Endothelial cell of umbilical vein (primary cell): ENCODE results near the gene PLSCR1. TPM values are rescaled to one million over a fixed set of nuclear protein-coding genes. Genes with fewer than 3 reads are reported as not detected.

Experiments used
- BruUV-seq: library from RNA; stranded (reverse); fragments of 400-500 nt; replicated peaks from 2 replicates; lab custom pipeline; 2021; lab: Mats Ljungman, UMichigan
- CTCF ChIA-PET: fragments of 300-600, 350-600 bp; sonication (Branson Sonifier 250); formaldehyde crosslinking; loops from one replicate; lab custom pipeline; 2021; ENCODE audit warnings: antibody characterized with exemption, inconsistent platforms; lab: Charles Lee
- POLR2A ChIA-PET: fragments of 300-600, 350-600 bp; sonication (Branson Sonifier 250); formaldehyde crosslinking; loops from one replicate; lab custom pipeline; 2021; ENCODE audit warnings: antibody characterized with exemption, inconsistent platforms; lab: Charles Lee
- DNase-seq: peaks from one replicate; pipeline ENCODE4 v3.0.0-alpha.2; 2011; ENCODE audit warnings: low read depth, low spot score
- FAIRE-seq: peaks from 2 replicates; lab custom pipeline; 2011; peaks lifted over from hg19 to GRCh38; lab: Jason Lieb, UNC
- H2AFZ ChIP-seq: 2 replicates; pipeline ENCODE4 v1.6.0; 2012; ENCODE audit warnings: low read depth, low read length, control low read depth, inconsistent platforms
- H3K27ac ChIP-seq: 2 replicates; pipeline ENCODE4 v1.5.1; 2011; ENCODE audit warnings: low read depth, mild to moderate bottlenecking, control low read depth, low read length, moderate library complexity; ENCODE audit not compliant: insufficient read depth
- H3K27me3 ChIP-seq, 2 experiments: 2 replicates each; pipeline versions ENCODE4 v1.6.0 to v1.6.1; 2011; ENCODE audit warnings: low read length in 2 of 2, mixed read lengths in 1 of 2; ENCODE audit not compliant: control insufficient read depth in 2 of 2, insufficient read depth in 2 of 2
- H3K36me3 ChIP-seq, 2 experiments: 2 replicates in 1 of 2; 3 replicates in 1 of 2; pipeline ENCODE4 v1.5.1; 2011; ENCODE audit warnings: low read length in 2 of 2, mild to moderate bottlenecking in 1 of 2, moderate library complexity in 1 of 2; ENCODE audit not compliant: control insufficient read depth in 2 of 2, insufficient read depth in 2 of 2; ENCODE audit errors: extremely low read depth in 1 of 2
- H3K4me1 ChIP-seq: 3 replicates; pipeline ENCODE4 v1.5.1; 2011; ENCODE audit warnings: mild to moderate bottlenecking, low read length; ENCODE audit not compliant: control insufficient read depth, insufficient read depth; ENCODE audit errors: extremely low read depth
- H3K4me2 ChIP-seq: 2 replicates; pipeline ENCODE4 v1.6.1; 2011; ENCODE audit warnings: low read length, control low read depth, mixed read lengths; ENCODE audit not compliant: insufficient read depth
- H3K4me3 ChIP-seq, 3 experiments: fragments of 200-600 bp in 1 of 3; sonication (generic), shearing (Covaris generic) in 1 of 3; replicated peaks in 1 of 3; 2 replicates each; pipeline ENCODE4 v1.5.1; 2011 to 2016; ENCODE audit warnings: control low read depth in 3 of 3, low read length in 3 of 3, mild to moderate bottlenecking in 2 of 3, inconsistent platforms in 1 of 3, low read depth in 1 of 3, moderate library complexity in 1 of 3; ENCODE audit not compliant: insufficient read depth in 1 of 3
- H3K79me2 ChIP-seq: 2 replicates; pipeline ENCODE4 v1.6.0; 2012; ENCODE audit warnings: low read length, inconsistent platforms; ENCODE audit not compliant: control insufficient read depth, insufficient read depth
- H3K9ac ChIP-seq: replicated peaks from 2 replicates; pipeline ENCODE3; 2011; ENCODE audit warnings: low read length, control low read depth; ENCODE audit not compliant: insufficient read depth; ENCODE audit errors: extremely low read depth
- H3K9me1 ChIP-seq: replicated peaks from 3 replicates; pipeline ENCODE4 v1.6.0; 2011; ENCODE audit warnings: mild to moderate bottlenecking, low read length; ENCODE audit not compliant: control insufficient read depth, insufficient read depth; ENCODE audit errors: extremely low read depth
- H3K9me3 ChIP-seq: replicated peaks from 2 replicates; pipeline ENCODE4 v1.5.1; 2012; ENCODE audit warnings: low read length, inconsistent platforms; ENCODE audit not compliant: control insufficient read depth, insufficient read depth
- H4K20me1 ChIP-seq: replicated peaks from 2 replicates; pipeline ENCODE3; 2011; ENCODE audit warnings: mild to moderate bottlenecking, low read length; ENCODE audit not compliant: control insufficient read depth, insufficient read depth; ENCODE audit errors: extremely low read depth
- CTCF ChIP-seq, 2 donors: IDR thresholded peaks; 1 replicate in 1 of 2; 2 replicates in 1 of 2; pipeline ENCODE4 v1.5.1; 2011; ENCODE audit warnings: low read length in 2 of 2, mild to moderate bottlenecking in 2 of 2, moderate library complexity in 2 of 2, control low read depth in 1 of 2, inconsistent platforms in 1 of 2, low read depth in 1 of 2; ENCODE audit not compliant: insufficient read depth in 1 of 2; ENCODE audit errors: extremely low read depth in 1 of 2
- EZH2 ChIP-seq: IDR thresholded peaks from 2 replicates; pipeline ENCODE4 v1.6.1; 2012; ENCODE audit warnings: borderline replicate concordance, low read depth, mild to moderate bottlenecking, moderate library complexity, low read length, inconsistent platforms; ENCODE audit not compliant: severe bottlenecking
- FOS ChIP-seq: IDR thresholded peaks from 2 replicates; pipeline ENCODE4 v1.6.1; 2011; ENCODE audit warnings: mild to moderate bottlenecking, low read length, moderate library complexity, borderline replicate concordance; ENCODE audit not compliant: insufficient read depth
- GATA2 ChIP-seq: IDR thresholded peaks from 2 replicates; pipeline ENCODE4 v1.7.0; 2011; ENCODE audit warnings: low read depth, mild to moderate bottlenecking, moderate library complexity, mixed read lengths, low read length; ENCODE audit not compliant: insufficient read length, insufficient read depth
- JUN ChIP-seq: IDR thresholded peaks from 2 replicates; pipeline ENCODE4 v1.6.1; 2011; ENCODE audit warnings: borderline replicate concordance, low read depth; ENCODE audit not compliant: insufficient read length, insufficient read depth
- MAX ChIP-seq: IDR thresholded peaks from 2 replicates; pipeline ENCODE4 v1.6.1; 2011; ENCODE audit not compliant: insufficient read depth, insufficient read length
- MYC ChIP-seq: IDR thresholded peaks from one replicate; pipeline ENCODE4 v1.6.1; 2011; ENCODE audit warnings: mild to moderate bottlenecking, low read depth, low read length
- POLR2A ChIP-seq: IDR thresholded peaks from 2 replicates; pipeline ENCODE4 v1.6.1; 2012; ENCODE audit warnings: low read depth, mild to moderate bottlenecking, control low read depth, low read length
- dilution Hi-C: fragments of 300-500 bp; cut with MboI; formaldehyde crosslinking; loops from one replicate; pipeline ENCODE4 v1.15.0; 2019; ENCODE audit warnings: low sequenced_read_pairs; ENCODE audit not compliant: extremely low pct_ligation_motif_present
- intact Hi-C: fragments of 100-400 bp; cut with micrococcal nuclease; formaldehyde crosslinking; loops from one replicate; pipeline ENCODE4 v1.10.0; 2022
- polyA plus RNA-seq, 4 experiments: library from polyadenylated mRNA; depleted of rRNA in 3 of 4; stranded (reverse) in 3 of 4; unstranded in 1 of 4; fragments of >200 nt; gene quantifications; 2 replicates each; pipeline versions ENCODE4 v1.2.1 to v1.2.3, GENCODE V29; 2011 to 2012; ENCODE audit warnings: missing spikeins in 1 of 4
- total RNA-seq: library from RNA; stranded (reverse); gene quantifications from 2 replicates; pipeline ENCODE4 v1.2.3, GENCODE V29; 2021

PLSCR1 gene
- total and polyA plus RNA-seq, 2 donors (not counting 3 experiments of a cell fraction or from before 2014, with no cell fraction given) = 53.2 to 78.7 TPM

- Histone ChIP-seq H3K4me1 (peaks cover 9% of the 10 kb centered on the region), H3K79me2 (peaks cover 40% of the 10 kb centered on the region), H3K9ac (no peak overlapping the region), H4K20me1 (no peaks in the 10 kb centered on the region), H3K27me3 (no peaks in the 10 kb centered on the region), H3K27ac (no peak overlapping the region), H3K36me3 (no peaks in the 10 kb centered on the region), H3K4me3 (peak overlapping the region in 2 of 3 experiments; percentile 6 to 78), H2AFZ (no peak overlapping the region), H3K9me3 (no peaks in the 10 kb centered on the region), H3K9me1 (no peaks in the 10 kb centered on the region), H3K4me2 (peak overlapping the region; percentile 97)
- intact Hi-C loops (loop anchor here (2.0 to 5.0 kb wide), 3 partner anchors 85 to 291 kb away; partner anchors contain the start of gene PLSCR4), dilution Hi-C loops (no loop called here)
- DNase-seq (no peak), FAIRE-seq (no peak)
- no TSS peak for BruUV-seq
- POLR2A ChIA-PET = no interaction called here
- TF ChIP-seq FOS = no peak
- no peak for TF ChIP-seq JUN
- CTCF ChIA-PET = interaction anchor here (1.3 to 2.1 kb wide), 2 partner anchors 10 to 35 kb away, joined by 3 to 8 read pairs; no protein-coding TSS in a partner anchor
Measured at GRCh38 chr3:146542179-146542578, 2.2 kb downstream of the PLSCR1 start.

GRCh38 chr3:146540978-146541377, 3.4 kb downstream of the PLSCR1 start:
- CTCF ChIA-PET = interaction anchor here (0.6 to 1.4 kb wide), 4 partner anchors 8 to 100 kb away, joined by 3 to 4 read pairs (median 3); no protein-coding TSS in a partner anchor
- H3K9me3 ChIP-seq = no peaks in the 10 kb centered on the region
- H4K20me1 ChIP-seq = no peaks in the 10 kb centered on the region
- peaks cover 42% of the 10 kb centered on the region for H3K79me2 ChIP-seq
- H2AFZ ChIP-seq = no peak overlapping the region
- no peaks in the 10 kb centered on the region for H3K9me1 ChIP-seq
- peaks cover 0 to 2% of the 10 kb centered on the region in 2 experiments for H3K36me3 ChIP-seq
- H3K4me1 ChIP-seq = peaks cover 9% of the 10 kb centered on the region
- H3K27ac ChIP-seq = no peak overlapping the region
- POLR2A ChIA-PET = interaction anchor here (0.6 kb wide), 1 partner anchor 59 kb away, joined by 6 read pairs; no protein-coding TSS in a partner anchor
- FAIRE-seq (no peak), DNase-seq (no peak)
- intact Hi-C loops (loop anchor here (1.0 to 5.0 kb wide), 3 partner anchors 10 to 144 kb away; no protein-coding TSS in a partner anchor), dilution Hi-C loops (no loop called here)
- no peak overlapping the region for H3K4me2 ChIP-seq
- no peak overlapping the region for H3K9ac ChIP-seq
- BruUV-seq = no TSS peak
- no peak overlapping the region for H3K4me3 ChIP-seq
- no peaks in the 10 kb centered on the region for H3K27me3 ChIP-seq
- TF ChIP-seq POLR2A = no peak
- no peak for TF ChIP-seq FOS
- TF ChIP-seq MAX = no peak
- no peak for TF ChIP-seq CTCF (IDR thresholded peaks at IDR 0.05; ENCODE audit: extremely low read depth in 1 of 2, insufficient read depth in 1 of 2, low read depth in 1 of 2, low read length in 2 of 2)
- TF ChIP-seq MYC = no peak
- TF ChIP-seq GATA2 = no peak
- TF ChIP-seq EZH2 = no peak
- no peak for TF ChIP-seq JUN
